GM23338 (cell line): ENCODE data around the gene EMID1. TPM values are rescaled to one million over a fixed set of nuclear protein-coding genes. Genes with fewer than 3 reads are reported as not detected.
A peak's percentile ranks its signal among the peaks of the same experiment; 100 is the strongest.

Experiments
- ATAC-seq: fragments of 200-7000 bp; cut with Tn5 transposase; 3 replicates; pipeline ENCODE4 v1.9.1; 2020
- DNase-seq: peaks from one replicate; pipeline ENCODE4 v3.0.0-alpha.2; 2015; ENCODE audit warnings: low spot score
- H2AFZ ChIP-seq: fragments of 200-600 bp; sonication (generic); 2 replicates; pipeline ENCODE4 v1.8.0; 2016; ENCODE audit warnings: antibody characterized with exemption, mild to moderate bottlenecking, moderate library complexity
- H3F3A ChIP-seq: fragments of 200-600 bp; sonication (generic); replicated peaks from 2 replicates; pipeline ENCODE4 v1.8.0; 2017; ENCODE audit warnings: antibody characterized with exemption, mixed run types, low read depth
- H3K27ac ChIP-seq: fragments of 200-600 bp; sonication (generic); 2 replicates; pipeline ENCODE4 v1.6.1; 2016; ENCODE audit warnings: low read depth
- H3K27me3 ChIP-seq: fragments of 200-600 bp; sonication (generic); 2 replicates; pipeline ENCODE4 v1.8.0; 2016; ENCODE audit warnings: mild to moderate bottlenecking, mixed run types, moderate library complexity; ENCODE audit not compliant: insufficient read depth
- H3K36me3 ChIP-seq: fragments of 200-600 bp; sonication (generic); 2 replicates; pipeline ENCODE4 v1.8.0; 2016; ENCODE audit warnings: mild to moderate bottlenecking; ENCODE audit not compliant: insufficient read depth
- H3K4me1 ChIP-seq: fragments of 200-600 bp; sonication (generic); 2 replicates; pipeline ENCODE4 v1.8.0; 2016; ENCODE audit warnings: mild to moderate bottlenecking, moderate library complexity; ENCODE audit not compliant: insufficient read depth
- H3K4me2 ChIP-seq: fragments of 200-600 bp; sonication (generic); 2 replicates; pipeline ENCODE4 v1.7.1; 2017; ENCODE audit warnings: mixed run types
- H3K4me3 ChIP-seq: fragments of 200-600 bp; sonication (generic); 2 replicates; pipeline ENCODE4 v1.6.1; 2016; ENCODE audit warnings: mixed run types
- H3K79me2 ChIP-seq: fragments of 200-600 bp; sonication (generic); replicated peaks from 2 replicates; pipeline ENCODE4 v1.8.0; 2017; ENCODE audit warnings: mild to moderate bottlenecking; ENCODE audit not compliant: insufficient read depth
- H3K9me2 ChIP-seq: fragments of 200-600 bp; sonication (generic); 2 replicates; pipeline ENCODE4 v1.8.0; 2017; ENCODE audit not compliant: insufficient read depth
- H4K20me1 ChIP-seq: fragments of 200-600 bp; sonication (generic); replicated peaks from 2 replicates; pipeline ENCODE4 v1.8.0; 2017; ENCODE audit warnings: mild to moderate bottlenecking; ENCODE audit not compliant: insufficient read depth
- H3K27ac Mint-ChIP-seq: 2 replicates; pipeline ENCODE4 v1.8.0; 2020; ENCODE audit warnings: inconsistent platforms, mild to moderate bottlenecking, moderate library complexity, mixed read lengths
- H3K27me3 Mint-ChIP-seq: 3 replicates; pipeline ENCODE4 v1.8.0; 2022; ENCODE audit warnings: low read depth, mild to moderate bottlenecking, moderate library complexity, mixed read lengths, inconsistent platforms; ENCODE audit not compliant: insufficient read depth, poor library complexity
- H3K36me3 Mint-ChIP-seq: 3 replicates; pipeline ENCODE4 v1.8.0; 2021; ENCODE audit warnings: low read depth, mild to moderate bottlenecking, inconsistent platforms, moderate library complexity, mixed read lengths
- H3K4me1 Mint-ChIP-seq: 3 replicates; pipeline ENCODE4 v1.8.0; 2020; ENCODE audit warnings: mild to moderate bottlenecking, inconsistent platforms, mixed read lengths
- H3K4me3 Mint-ChIP-seq: 3 replicates; pipeline ENCODE4 v1.8.0; 2021; ENCODE audit warnings: moderate library complexity, mild to moderate bottlenecking, inconsistent platforms, mixed read lengths
- H3K9me3 Mint-ChIP-seq: 3 replicates; pipeline ENCODE4 v1.8.0; 2020; ENCODE audit warnings: moderate library complexity, mild to moderate bottlenecking, inconsistent platforms, mixed read lengths
- CREB1 ChIP-seq: fragments of 250-450 bp; sonication (Bioruptor Pico); IDR thresholded peaks from 2 replicates; pipeline ENCODE4 v1.5.0; 2020; ENCODE audit warnings: low read depth, mild to moderate bottlenecking, moderate library complexity
- CTCF ChIP-seq, 2 experiments: fragments of 200-600 bp in 1 of 2; sonication (generic) in 1 of 2; conservative IDR thresholded peaks; 2 replicates each; pipeline versions ENCODE4 v1.5.1 to v1.6.1; 2016 to 2017; ENCODE audit warnings: antibody characterized with exemption in 2 of 2, low read depth in 2 of 2, mild to moderate bottlenecking in 2 of 2, moderate library complexity in 1 of 2
- EZH2phosphoT487 ChIP-seq: fragments of 200-600 bp; sonication (generic); IDR thresholded peaks from one replicate; pipeline ENCODE4 v1.8.1; 2018; ENCODE audit warnings: antibody characterized with exemption; ENCODE audit not compliant: unreplicated experiment
- JUNB ChIP-seq: IDR thresholded peaks from one replicate; pipeline ENCODE4 v1.6.1; 2016; ENCODE audit warnings: antibody characterized with exemption; ENCODE audit not compliant: unreplicated experiment
- REST ChIP-seq: IDR thresholded peaks from one replicate; pipeline ENCODE4 v1.6.1; 2018; ENCODE audit warnings: antibody characterized with exemption; ENCODE audit not compliant: unreplicated experiment
- polyA plus RNA-seq: library from polyadenylated mRNA; unstranded; fragments of >200 nt; fragmentation: Nextera tagmentation; extraction: Ambion mirVana; gene quantifications from 2 replicates; pipeline ENCODE4 v1.2.1, GENCODE V29; 2016
- total RNA-seq: library from RNA; depleted of rRNA; stranded (reverse); fragments of >200 nt; shearing (Covaris generic); gene quantifications from 2 replicates; pipeline ENCODE4 v1.2.3, GENCODE V29; 2014

The EMID1 gene
- total and polyA plus RNA-seq, 2 experiments from 2014 or later = 3.0 to 13.4 TPM

- Histone ChIP-seq H3K9me2 (no peaks in the 10 kb centered on the region), H3K36me3 (no peaks in the 10 kb centered on the region), H3K79me2 (no peaks in the 10 kb centered on the region), H3F3A (no peaks in the 10 kb centered on the region), H3K4me2 (no peak overlapping the region), H4K20me1 (no peaks in the 10 kb centered on the region), H3K4me3 (no peak overlapping the region), H3K27me3 (no peaks in the 10 kb centered on the region), H2AFZ (no peak overlapping the region), H3K27ac (no peak overlapping the region), H3K4me1 (peaks cover 5% of the 10 kb centered on the region; the same call in 1 of the 2 replicates)
- H3K9me3 Mint-ChIP-seq = no peaks in the 10 kb centered on the region; the same call in 2 of the 3 replicates
- no peak overlapping the region for H3K27ac Mint-ChIP-seq
- peaks cover 10% of the 10 kb centered on the region for H3K27me3 Mint-ChIP-seq
- no peaks in the 10 kb centered on the region; the same call in 2 of the 3 replicates for H3K4me1 Mint-ChIP-seq
- TF ChIP-seq CTCF (conservative IDR thresholded peaks at IDR 0.05; ENCODE audit: low read depth in 2 of 2) (peak; percentile 17 to 52; a peak in 3 of 4 replicates), REST (no peak), CREB1 (CRISPR knock-in tag) (no peak)
- peak; percentile 49 for DNase-seq
- peak; percentile 53 for ATAC-seq
- H3K36me3 Mint-ChIP-seq = no peaks in the 10 kb centered on the region; the same call in 2 of the 3 replicates
- H3K4me3 Mint-ChIP-seq = no peak overlapping the region; the same call in 2 of the 3 replicates
These were observed 48.0 kb downstream of the EMID1 start for GRCh38 chr22:29253561-29254285.

- H3K4me1 ChIP-seq = peaks cover 5% of the 10 kb centered on the region; the same call in 1 of the 2 replicates
- H3K79me2 ChIP-seq = no peaks in the 10 kb centered on the region
- H3K27ac ChIP-seq = no peak overlapping the region
- no peaks in the 10 kb centered on the region for H3K27me3 ChIP-seq
- no peak for TF ChIP-seq EZH2phosphoT487
- TF ChIP-seq JUNB = no peak
- H3K9me2 ChIP-seq = no peaks in the 10 kb centered on the region
- H2AFZ ChIP-seq = no peak overlapping the region
- no peaks in the 10 kb centered on the region for H3K36me3 ChIP-seq
- no peaks in the 10 kb centered on the region; the same call in 2 of the 3 replicates for H3K4me1 Mint-ChIP-seq
- no peaks in the 10 kb centered on the region; the same call in 2 of the 3 replicates for H3K36me3 Mint-ChIP-seq
- H3K4me3 Mint-ChIP-seq = no peak overlapping the region
- H3K4me2 ChIP-seq = no peak overlapping the region
- H3K27ac Mint-ChIP-seq = no peak overlapping the region
- no peaks in the 10 kb centered on the region; the same call in 2 of the 3 replicates for H3K9me3 Mint-ChIP-seq
- no peaks in the 10 kb centered on the region for H4K20me1 ChIP-seq
- no peaks in the 10 kb centered on the region for H3F3A ChIP-seq
- no peak for ATAC-seq
- no peak overlapping the region for H3K4me3 ChIP-seq
- DNase-seq = no peak
- peaks cover 10% of the 10 kb centered on the region for H3K27me3 Mint-ChIP-seq
These were observed 48.6 kb downstream of the EMID1 start for GRCh38 chr22:29254286-29254660.
